Sigmoid colon (tissue), 4 donors: ENCODE data around the gene HRH1.

Source experiments
- EP300 ChIP-seq, 4 donors: sonication (generic); formaldehyde crosslinking; IDR thresholded peaks; one replicate each; pipeline ENCODE4 v1.6.1; 2017; ENCODE audit warnings: antibody characterized with exemption in 4 of 4
- POLR2A ChIP-seq, 2 donors: fragments of 450-650 bp; IDR thresholded peaks; one replicate each; pipeline ENCODE4 v1.6.1; 2016; ENCODE audit warnings: antibody characterized with exemption in 2 of 2, mild to moderate bottlenecking in 2 of 2, moderate library complexity in 2 of 2
- POLR2AphosphoS5 ChIP-seq, 4 donors: sonication (generic); formaldehyde crosslinking; IDR thresholded peaks; one replicate each; pipeline ENCODE4 v1.6.1; 2017; ENCODE audit warnings: antibody characterized with exemption in 4 of 4
- TF ChIP-seq, protein P1 (sequence below), 4 experiments: fragments of 450-650 bp in 3 of 4; fragments of 200-600 bp in 1 of 4; IDR thresholded peaks; one replicate each; pipeline ENCODE4 v1.5.1; 2016 to 2019; ENCODE audit warnings: antibody characterized with exemption in 4 of 4, mild to moderate bottlenecking in 3 of 4, moderate library complexity in 2 of 4

DNA sequence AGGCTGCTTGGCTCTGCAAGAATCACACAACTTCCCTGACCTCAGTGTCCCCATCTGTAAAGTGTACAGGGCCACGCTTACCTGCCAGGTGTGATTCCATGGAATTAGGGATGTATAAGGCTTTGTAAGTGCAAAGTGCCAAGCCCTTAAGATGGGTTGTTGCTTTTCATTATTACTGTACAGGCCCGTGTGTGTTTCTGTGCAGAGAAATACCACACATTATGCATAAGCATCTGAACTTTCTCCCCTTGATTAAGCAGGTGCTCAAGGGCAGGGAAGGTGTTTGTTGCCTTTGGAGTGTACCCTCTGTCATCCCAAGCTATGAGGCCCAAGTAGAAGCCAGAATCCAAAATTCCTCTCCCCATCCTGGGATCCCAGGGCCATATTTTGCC is 13.6 kb upstream of the HRH1 start:
- TF ChIP-seq, protein P1, sequence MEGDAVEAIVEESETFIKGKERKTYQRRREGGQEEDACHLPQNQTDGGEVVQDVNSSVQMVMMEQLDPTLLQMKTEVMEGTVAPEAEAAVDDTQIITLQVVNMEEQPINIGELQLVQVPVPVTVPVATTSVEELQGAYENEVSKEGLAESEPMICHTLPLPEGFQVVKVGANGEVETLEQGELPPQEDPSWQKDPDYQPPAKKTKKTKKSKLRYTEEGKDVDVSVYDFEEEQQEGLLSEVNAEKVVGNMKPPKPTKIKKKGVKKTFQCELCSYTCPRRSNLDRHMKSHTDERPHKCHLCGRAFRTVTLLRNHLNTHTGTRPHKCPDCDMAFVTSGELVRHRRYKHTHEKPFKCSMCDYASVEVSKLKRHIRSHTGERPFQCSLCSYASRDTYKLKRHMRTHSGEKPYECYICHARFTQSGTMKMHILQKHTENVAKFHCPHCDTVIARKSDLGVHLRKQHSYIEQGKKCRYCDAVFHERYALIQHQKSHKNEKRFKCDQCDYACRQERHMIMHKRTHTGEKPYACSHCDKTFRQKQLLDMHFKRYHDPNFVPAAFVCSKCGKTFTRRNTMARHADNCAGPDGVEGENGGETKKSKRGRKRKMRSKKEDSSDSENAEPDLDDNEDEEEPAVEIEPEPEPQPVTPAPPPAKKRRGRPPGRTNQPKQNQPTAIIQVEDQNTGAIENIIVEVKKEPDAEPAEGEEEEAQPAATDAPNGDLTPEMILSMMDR (IDR thresholded peaks at IDR 0.05): no peak
- TF ChIP-seq EP300 (IDR thresholded peaks at IDR 0.05) (no peak), POLR2AphosphoS5 (IDR thresholded peaks at IDR 0.05) (no peak), POLR2A (IDR thresholded peaks at IDR 0.05) (no peak)
